Activated CD4-positive, alpha-beta T cell treated with anti-CD3 and anti-CD28 coated beads for 48 hours (primary cell): ENCODE measurements around the gene UTP11.
A peak's percentile ranks its signal among the peaks of the same experiment; 100 is the strongest.
"Not testable (repeated sequence)": the region's sequence is repeated elsewhere in the genome, so short reads cannot be mapped to it uniquely, and the experiment has no call there.

Experiments
- DNase-seq: peaks from one replicate; pipeline ENCODE4 v3.0.0-alpha.2; 2020

Gene UTP11

GRCh38 chr1:38012363-38013226, at the start of gene UTP11:
UTP11 (plus strand) TSS chr1:38012734; CDS start chr1:38012803, 69 bp downstream.
- DNase-seq, result peak; percentile 91

GRCh38 chr1:37964106-37964505, 48.4 kb upstream of the UTP11 start:
- DNase-seq, result not testable (repeated sequence)

- no peak for DNase-seq
These were observed 47.2 kb upstream of the UTP11 start for GRCh38 chr1:37965301-37965700.

- DNase-seq, result not testable (repeated sequence)
These were observed 38.9 kb upstream of the UTP11 start for GRCh38 chr1:37973684-37974083.

GRCh38 chr1:37974567-37974966, 38.0 kb upstream of the UTP11 start:
- DNase-seq, result no peak

GRCh38 chr1:37975083-37975482, 37.5 kb upstream of the UTP11 start:
- not testable (repeated sequence) for DNase-seq

- no peak for DNase-seq
These were observed 34.0 kb upstream of the UTP11 start for GRCh38 chr1:37978541-37978940.

GRCh38 chr1:37983546-37983945, 29.0 kb upstream of the UTP11 start:
- no peak for DNase-seq

- DNase-seq, result no peak
These were observed 24.9 kb upstream of the UTP11 start for GRCh38 chr1:37987679-37988078.

GRCh38 chr1:37989361-37989930, 23.1 kb upstream of the UTP11 start:
- DNase-seq, result peak; percentile 56

GRCh38 chr1:37994886-37995566, 17.5 kb upstream of the UTP11 start:
- DNase-seq, result no peak

GRCh38 chr1:37995751-37996345, 16.7 kb upstream of the UTP11 start:
- DNase-seq, result no peak

- DNase-seq, result no peak
These were observed 15.1 kb upstream of the UTP11 start for GRCh38 chr1:37997256-37998088.

- DNase-seq, result no peak
These were observed 14.3 kb upstream of the UTP11 start for GRCh38 chr1:37998089-37998808.

GRCh38 chr1:37998913-37999429, 13.6 kb upstream of the UTP11 start:
- no peak for DNase-seq

- no peak for DNase-seq
These were observed 12.9 kb upstream of the UTP11 start for GRCh38 chr1:37999430-38000232.

- DNase-seq, result no peak
These were observed 12.4 kb upstream of the UTP11 start for GRCh38 chr1:38000233-38000528.

GRCh38 chr1:38000529-38001455, 11.7 kb upstream of the UTP11 start:
- no peak for DNase-seq
